Neural progenitor cell (in vitro differentiated cells): ENCODE results near the gene ZC3H13.

Source experiments
- EZH2 ChIP-seq: fragments of 200-600 bp; sonication (generic); IDR thresholded peaks from 2 replicates; pipeline ENCODE4 v1.6.1; 2017; ENCODE audit warnings: antibody characterized with exemption, mild to moderate bottlenecking, moderate library complexity
- TF ChIP-seq, protein P1 (sequence below): fragments of 200-600 bp; sonication (generic); IDR thresholded peaks from 2 replicates; pipeline ENCODE4 v1.5.1; 2017; ENCODE audit warnings: antibody characterized with exemption, mild to moderate bottlenecking

DNA sequence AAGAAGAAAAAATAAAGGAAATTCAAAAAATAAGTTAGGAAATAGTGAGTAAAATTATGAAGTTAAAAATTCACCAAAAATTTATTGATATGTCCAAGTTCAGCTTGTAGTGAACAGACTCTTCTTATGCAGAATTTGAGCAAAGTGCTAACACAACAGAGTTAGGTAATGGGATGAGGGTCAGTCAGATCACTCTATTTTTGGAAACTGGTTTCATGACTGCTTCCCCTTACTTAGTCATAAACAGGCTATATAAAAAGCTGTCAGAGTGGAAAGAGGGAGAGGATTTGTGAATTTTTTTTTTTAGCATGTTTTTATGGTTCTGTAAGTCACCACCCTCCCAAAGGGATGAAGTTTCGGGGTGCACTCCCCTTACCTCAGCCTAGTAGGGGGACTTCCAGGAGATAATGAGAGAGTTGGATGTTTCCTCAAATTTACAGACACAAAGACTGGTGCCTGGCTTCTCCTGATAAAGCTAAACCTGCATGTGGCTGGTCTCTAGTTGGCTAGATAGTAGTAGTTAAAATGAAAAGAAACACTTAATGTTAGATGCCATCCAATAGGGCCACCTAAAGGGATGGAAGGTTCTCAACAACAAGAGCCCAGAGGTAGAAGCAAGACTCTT is 47.8 kb upstream of the ZC3H13 start:
- TF ChIP-seq, protein P1, sequence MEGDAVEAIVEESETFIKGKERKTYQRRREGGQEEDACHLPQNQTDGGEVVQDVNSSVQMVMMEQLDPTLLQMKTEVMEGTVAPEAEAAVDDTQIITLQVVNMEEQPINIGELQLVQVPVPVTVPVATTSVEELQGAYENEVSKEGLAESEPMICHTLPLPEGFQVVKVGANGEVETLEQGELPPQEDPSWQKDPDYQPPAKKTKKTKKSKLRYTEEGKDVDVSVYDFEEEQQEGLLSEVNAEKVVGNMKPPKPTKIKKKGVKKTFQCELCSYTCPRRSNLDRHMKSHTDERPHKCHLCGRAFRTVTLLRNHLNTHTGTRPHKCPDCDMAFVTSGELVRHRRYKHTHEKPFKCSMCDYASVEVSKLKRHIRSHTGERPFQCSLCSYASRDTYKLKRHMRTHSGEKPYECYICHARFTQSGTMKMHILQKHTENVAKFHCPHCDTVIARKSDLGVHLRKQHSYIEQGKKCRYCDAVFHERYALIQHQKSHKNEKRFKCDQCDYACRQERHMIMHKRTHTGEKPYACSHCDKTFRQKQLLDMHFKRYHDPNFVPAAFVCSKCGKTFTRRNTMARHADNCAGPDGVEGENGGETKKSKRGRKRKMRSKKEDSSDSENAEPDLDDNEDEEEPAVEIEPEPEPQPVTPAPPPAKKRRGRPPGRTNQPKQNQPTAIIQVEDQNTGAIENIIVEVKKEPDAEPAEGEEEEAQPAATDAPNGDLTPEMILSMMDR, result no peak
- TF ChIP-seq EZH2, result no peak
